ENCODE results near the gene PDE3A.

The PDE3A gene

GRCh38 chr12:20508962-20509361, 140.6 kb downstream of the PDE3A start:
- no peak for DNase-seq (ENCODE audit: low spot score)
- no peak for TF ChIP-seq CTCF (IDR thresholded peaks at IDR 0.05; ENCODE audit: extremely low read depth, missing control alignments)

GRCh38 chr12:20510811-20511210, 142.5 kb downstream of the PDE3A start:
- DNase-seq (ENCODE audit: low spot score) = no peak
- TF ChIP-seq CTCF (IDR thresholded peaks at IDR 0.05; ENCODE audit: extremely low read depth, missing control alignments) = no peak

GRCh38 chr12:20513189-20513588, 144.9 kb downstream of the PDE3A start:
- TF ChIP-seq CTCF (IDR thresholded peaks at IDR 0.05; ENCODE audit: extremely low read depth, missing control alignments) = no peak
- no peak for DNase-seq (ENCODE audit: low spot score)

GRCh38 chr12:20514598-20514997, 146.3 kb downstream of the PDE3A start:
- TF ChIP-seq CTCF (IDR thresholded peaks at IDR 0.05; ENCODE audit: extremely low read depth, missing control alignments) = no peak
- no peak for DNase-seq (ENCODE audit: low spot score)

- TF ChIP-seq CTCF (IDR thresholded peaks at IDR 0.05; ENCODE audit: extremely low read depth, missing control alignments) = no peak
- DNase-seq (ENCODE audit: low spot score) = no peak
These were observed 152.2 kb downstream of the PDE3A start for GRCh38 chr12:20520532-20520931.

- no peak for TF ChIP-seq CTCF (IDR thresholded peaks at IDR 0.05; ENCODE audit: extremely low read depth, missing control alignments)
- DNase-seq (ENCODE audit: low spot score) = no peak
These were observed 155.3 kb downstream of the PDE3A start for GRCh38 chr12:20523658-20524057.

GRCh38 chr12:20524113-20524512, 155.8 kb downstream of the PDE3A start:
- no peak for DNase-seq (ENCODE audit: low spot score)
- no peak for TF ChIP-seq CTCF (IDR thresholded peaks at IDR 0.05; ENCODE audit: extremely low read depth, missing control alignments)
